Fibroblast of pulmonary artery (primary cell): ENCODE measurements around the gene STPG4.

Source experiments
- DNase-seq: peaks from one replicate; pipeline ENCODE4 v3.0.0-alpha.2; 2010; ENCODE audit warnings: low read depth
- H3K4me3 ChIP-seq: replicated peaks from 2 replicates; pipeline ENCODE4 v1.5.1; 2011; ENCODE audit warnings: low read depth, mild to moderate bottlenecking, control low read depth, low read length, moderate library complexity
- TF ChIP-seq, protein P1 (sequence below): IDR thresholded peaks from 2 replicates; pipeline ENCODE4 v1.5.1; 2011; ENCODE audit warnings: mild to moderate bottlenecking, control low read depth, low read length, inconsistent platforms; ENCODE audit errors: missing control alignments

Gene STPG4

DNA sequence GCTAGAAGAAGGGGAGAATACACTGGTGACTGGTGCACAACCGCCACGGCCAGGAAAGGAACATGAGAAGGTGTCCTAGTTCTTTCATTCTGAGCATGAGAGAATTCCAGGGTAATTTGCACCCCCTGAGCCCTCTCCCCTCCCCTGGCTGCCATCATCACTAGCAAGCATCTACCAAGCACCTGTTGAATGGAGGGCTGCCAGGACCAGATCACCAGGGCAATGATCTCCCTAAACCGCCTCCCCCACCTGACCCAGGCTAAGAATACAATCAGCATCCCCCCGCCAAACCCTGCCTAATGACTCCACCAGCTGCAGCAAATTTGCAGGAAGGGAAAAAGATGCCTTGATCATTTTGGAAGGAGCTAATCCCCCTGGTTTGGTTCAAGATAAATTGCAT, 100.2 kb downstream of the STPG4 start:
- no peak for DNase-seq
- H3K4me3 ChIP-seq = no peak overlapping the region
- TF ChIP-seq, protein P1, sequence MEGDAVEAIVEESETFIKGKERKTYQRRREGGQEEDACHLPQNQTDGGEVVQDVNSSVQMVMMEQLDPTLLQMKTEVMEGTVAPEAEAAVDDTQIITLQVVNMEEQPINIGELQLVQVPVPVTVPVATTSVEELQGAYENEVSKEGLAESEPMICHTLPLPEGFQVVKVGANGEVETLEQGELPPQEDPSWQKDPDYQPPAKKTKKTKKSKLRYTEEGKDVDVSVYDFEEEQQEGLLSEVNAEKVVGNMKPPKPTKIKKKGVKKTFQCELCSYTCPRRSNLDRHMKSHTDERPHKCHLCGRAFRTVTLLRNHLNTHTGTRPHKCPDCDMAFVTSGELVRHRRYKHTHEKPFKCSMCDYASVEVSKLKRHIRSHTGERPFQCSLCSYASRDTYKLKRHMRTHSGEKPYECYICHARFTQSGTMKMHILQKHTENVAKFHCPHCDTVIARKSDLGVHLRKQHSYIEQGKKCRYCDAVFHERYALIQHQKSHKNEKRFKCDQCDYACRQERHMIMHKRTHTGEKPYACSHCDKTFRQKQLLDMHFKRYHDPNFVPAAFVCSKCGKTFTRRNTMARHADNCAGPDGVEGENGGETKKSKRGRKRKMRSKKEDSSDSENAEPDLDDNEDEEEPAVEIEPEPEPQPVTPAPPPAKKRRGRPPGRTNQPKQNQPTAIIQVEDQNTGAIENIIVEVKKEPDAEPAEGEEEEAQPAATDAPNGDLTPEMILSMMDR = no peak

DNA sequence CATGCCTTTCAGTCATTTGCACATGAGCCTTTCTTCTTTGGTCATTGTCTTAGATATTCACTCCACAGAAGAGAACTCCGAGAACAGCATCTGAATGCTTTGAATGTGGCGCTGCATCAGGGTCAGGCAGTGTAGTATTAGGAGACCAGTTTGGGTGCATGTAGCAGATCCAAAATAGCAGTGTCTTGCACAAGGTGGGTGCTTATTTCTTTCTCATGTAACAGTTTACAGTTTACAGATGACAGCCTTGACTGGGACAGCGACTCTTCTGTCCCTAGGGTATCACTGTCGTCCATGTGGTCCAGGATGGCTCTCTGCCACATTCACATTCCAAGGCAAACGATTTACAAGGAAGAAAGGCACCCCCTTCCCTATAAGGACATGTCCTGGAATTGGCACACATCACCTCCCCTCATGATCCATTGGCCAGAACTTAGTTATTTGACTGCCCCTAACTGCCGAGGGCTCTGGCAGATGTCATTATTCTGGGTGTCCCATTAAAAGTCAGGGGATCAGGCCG, 101.0 kb downstream of the STPG4 start:
- no peak for DNase-seq
- TF ChIP-seq, protein P1 = no peak
- H3K4me3 ChIP-seq = no peak overlapping the region

DNA sequence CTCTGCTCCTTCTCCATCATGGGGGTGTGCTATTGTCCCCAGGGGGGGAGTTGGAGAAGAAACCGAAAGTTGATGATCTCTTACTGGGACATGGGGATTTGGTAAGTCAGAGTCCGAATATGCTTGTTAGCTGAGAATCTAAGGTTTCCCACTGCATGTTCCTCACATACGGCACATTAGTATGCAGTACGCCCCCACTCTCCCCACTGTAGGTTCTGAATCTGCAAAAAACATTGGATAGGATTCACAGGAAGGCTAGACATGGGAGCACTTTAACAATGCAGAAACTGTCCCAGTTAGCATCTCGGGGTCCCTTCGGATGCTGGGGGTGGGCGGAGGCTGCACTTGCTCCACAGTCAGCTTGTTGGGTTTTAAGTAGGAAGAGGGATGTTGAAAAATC, 102.3 kb downstream of the STPG4 start:
- H3K4me3 ChIP-seq = no peak overlapping the region
- no peak for DNase-seq
- TF ChIP-seq, protein P1 = no peak

DNA sequence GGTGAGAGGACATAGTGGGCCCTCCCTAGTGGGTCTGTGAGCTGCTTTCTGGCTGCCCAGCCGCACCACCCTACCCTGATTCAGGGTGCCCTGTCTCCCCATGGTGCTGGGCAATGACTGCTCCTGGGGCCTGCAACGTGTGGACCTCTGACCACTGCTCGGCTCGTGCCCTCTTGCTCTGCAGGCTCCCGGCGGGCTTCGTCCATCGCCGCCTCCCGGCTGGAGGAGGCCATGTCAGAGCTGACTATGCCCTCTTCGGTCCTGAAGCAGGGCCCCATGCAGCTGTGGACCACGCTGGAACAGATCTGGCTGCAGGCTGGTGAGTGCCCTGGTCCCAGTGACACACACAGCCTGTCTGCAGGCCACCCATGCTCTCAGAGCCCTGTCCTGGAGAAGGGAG, 103.5 kb downstream of the STPG4 start:
- TF ChIP-seq, protein P1 = no peak
- H3K4me3 ChIP-seq = no peak overlapping the region
- no peak for DNase-seq

GRCh38 chr2:47050762-47051161, 104.3 kb downstream of the STPG4 start:
- no peak for DNase-seq
- no peak overlapping the region for H3K4me3 ChIP-seq
- TF ChIP-seq, protein P1 = no peak

- DNase-seq = no peak
- TF ChIP-seq, protein P1 = no peak
Measured at GRCh38 chr2:47050021-47050760, 104.9 kb downstream of the STPG4 start.

GRCh38 chr2:47049502-47049901, 105.6 kb downstream of the STPG4 start:
- DNase-seq = no peak
- H3K4me3 ChIP-seq = no peak overlapping the region
- TF ChIP-seq, protein P1 = no peak

More at GRCh38 chr2:47050021-47050760, 104.9 kb downstream of the STPG4 start:
- H3K4me3 ChIP-seq = no peak overlapping the region
